ENCODE data around the gene CHN2.

GRCh38 chr7:29486191-29486700 lies 291.7 kb downstream of the CHN2 start:
- TF ChIP-seq CTCF (IDR thresholded peaks at IDR 0.05; ENCODE audit: poor library complexity, severe bottlenecking) (no peak), POLR2AphosphoS5 (IDR thresholded peaks at IDR 0.05) (no peak), SMC3 (conservative IDR thresholded peaks at IDR 0.05; ENCODE audit: poor library complexity) (no peak), RAD21 (conservative IDR thresholded peaks at IDR 0.05) (no peak)
